Neural cell (in vitro differentiated cells): Measurements from ENCODE around the gene SUFU. TPM values are rescaled to one million over a fixed set of nuclear protein-coding genes. Genes with fewer than 3 reads are reported as not detected.

Experiments
- H2AFZ ChIP-seq: fragments of 200-600, 300-800 bp; sonication (generic), shearing (Covaris generic); 2 replicates; pipeline ENCODE4 v1.6.0; 2014; ENCODE audit warnings: low read depth, mild to moderate bottlenecking, antibody characterized with exemption, low read length, moderate library complexity
- H3F3A ChIP-seq: fragments of 200-600 bp; shearing (Covaris generic); 2 replicates; pipeline ENCODE4 v1.6.1; 2016; ENCODE audit warnings: mild to moderate bottlenecking, moderate library complexity, mixed read lengths, antibody characterized with exemption, low read length; ENCODE audit not compliant: insufficient read depth, poor library complexity, severe bottlenecking
- H3K27ac ChIP-seq: fragments of 200-600, 300-800 bp; sonication (generic), shearing (Covaris generic); 2 replicates; pipeline ENCODE4 v1.5.1; 2014; ENCODE audit warnings: mild to moderate bottlenecking, low read length, moderate library complexity
- H3K27me3 ChIP-seq: fragments of 300-800, 200-600 bp; sonication (generic), shearing (Covaris generic); 2 replicates; pipeline ENCODE4 v1.6.0; 2014; ENCODE audit warnings: mild to moderate bottlenecking, low read depth, low read length, moderate library complexity; ENCODE audit not compliant: insufficient read depth
- H3K36me3 ChIP-seq: fragments of 300-800, 200-600 bp; sonication (generic), shearing (Covaris generic); 2 replicates; pipeline ENCODE4 v1.5.1; 2014; ENCODE audit warnings: mild to moderate bottlenecking, antibody characterized with exemption, low read length, moderate library complexity; ENCODE audit not compliant: insufficient read depth
- H3K4me2 ChIP-seq: fragments of 300-800, 200-600 bp; sonication (generic), shearing (Covaris generic); 2 replicates; pipeline ENCODE4 v1.6.0; 2014; ENCODE audit warnings: mild to moderate bottlenecking, low read length
- H3K4me3 ChIP-seq: fragments of 300-800, 200-600 bp; sonication (generic), shearing (Covaris generic); 2 replicates; pipeline ENCODE4 v1.5.1; 2014; ENCODE audit warnings: mild to moderate bottlenecking, low read length, moderate library complexity
- H3K79me2 ChIP-seq: fragments of 200-600 bp; shearing (Covaris generic); replicated peaks from 2 replicates; pipeline ENCODE4 v1.6.0; 2014; ENCODE audit warnings: mild to moderate bottlenecking, low read length, moderate library complexity; ENCODE audit not compliant: insufficient read depth
- H3K9ac ChIP-seq: fragments of 300-800, 200-600 bp; sonication (generic), shearing (Covaris generic); 2 replicates; pipeline ENCODE4 v1.6.1; 2016; ENCODE audit warnings: mild to moderate bottlenecking, low read length, mixed read lengths
- H3K9me2 ChIP-seq: fragments of 200-600 bp; shearing (Covaris generic); 2 replicates; pipeline ENCODE4 v1.6.1; 2016; ENCODE audit warnings: mild to moderate bottlenecking, low read length, mixed read lengths; ENCODE audit not compliant: insufficient read depth
- H3K9me3 ChIP-seq: fragments of 200-600, 300-800 bp; sonication (generic), shearing (Covaris generic); 2 replicates; pipeline ENCODE4 v1.6.1; 2016; ENCODE audit warnings: mild to moderate bottlenecking, mixed run types, low read length, moderate library complexity, mixed read lengths
- H4K20me1 ChIP-seq: fragments of 200-600 bp; shearing (Covaris generic); 2 replicates; pipeline ENCODE4 v1.6.1; 2016; ENCODE audit warnings: mild to moderate bottlenecking, mixed run types; ENCODE audit not compliant: insufficient read depth
- CTCF ChIP-seq: fragments of 450-650 bp; IDR thresholded peaks from 2 replicates; pipeline ENCODE4 v1.5.1; 2014; ENCODE audit warnings: antibody characterized with exemption, mild to moderate bottlenecking, moderate library complexity; ENCODE audit not compliant: poor library complexity, severe bottlenecking
- EP300 ChIP-seq: fragments of 450-650 bp; conservative IDR thresholded peaks from 2 replicates; pipeline ENCODE4 v1.6.1; 2014; ENCODE audit warnings: antibody characterized with exemption, mild to moderate bottlenecking, moderate library complexity; ENCODE audit not compliant: poor library complexity, severe bottlenecking
- EZH2 ChIP-seq: fragments of 200-600, 300-800 bp; shearing (Covaris generic), sonication (generic); IDR thresholded peaks from 2 replicates; pipeline ENCODE4 v1.6.1; 2014; ENCODE audit warnings: antibody characterized with exemption, low read length, borderline replicate concordance, mild to moderate bottlenecking; ENCODE audit not compliant: insufficient read depth, poor library complexity, severe bottlenecking
- MXI1 ChIP-seq: fragments of 450-650 bp; conservative IDR thresholded peaks from 2 replicates; pipeline ENCODE4 v1.6.1; 2014; ENCODE audit warnings: antibody characterized with exemption, mild to moderate bottlenecking; ENCODE audit not compliant: poor library complexity, severe bottlenecking
- POLR2AphosphoS5 ChIP-seq: IDR thresholded peaks from 2 replicates; pipeline ENCODE4 v1.6.1; 2012
- RAD21 ChIP-seq: fragments of 450-650 bp; conservative IDR thresholded peaks from 2 replicates; pipeline ENCODE4 v1.6.1; 2014; ENCODE audit warnings: antibody characterized with exemption, mild to moderate bottlenecking, moderate library complexity
- REST ChIP-seq: IDR thresholded peaks from 2 replicates; pipeline ENCODE4 v1.6.1; 2012; ENCODE audit warnings: borderline replicate concordance
- SMC3 ChIP-seq: fragments of 450-650 bp; conservative IDR thresholded peaks from 2 replicates; pipeline ENCODE4 v1.6.1; 2014; ENCODE audit warnings: antibody characterized with exemption, mild to moderate bottlenecking, moderate library complexity; ENCODE audit not compliant: poor library complexity
- TAF1 ChIP-seq: IDR thresholded peaks from 2 replicates; pipeline ENCODE4 v1.6.1; 2012; ENCODE audit warnings: low read depth
- polyA plus RNA-seq: library from polyadenylated mRNA; depleted of rRNA; stranded (reverse); fragments of >200 nt; gene quantifications from 2 replicates; pipeline ENCODE4 v1.2.3, GENCODE V29; 2014

Gene SUFU
- polyA plus RNA-seq, 1 donor from 2014 or later, result 4.8 TPM

- no peaks in the 10 kb centered on the region for H4K20me1 ChIP-seq
- H3K9me3 ChIP-seq, result no peaks in the 10 kb centered on the region
- H3K79me2 ChIP-seq, result peaks cover 4% of the 10 kb centered on the region
- H2AFZ ChIP-seq, result no peak overlapping the region
- H3K9me2 ChIP-seq, result no peaks in the 10 kb centered on the region
- no peak overlapping the region for H3K4me2 ChIP-seq
- no peak overlapping the region for H3K4me3 ChIP-seq
- no peaks in the 10 kb centered on the region for H3K27me3 ChIP-seq
- TF ChIP-seq CTCF (no peak), RAD21 (no peak), REST (no peak), EZH2 (no peak), TAF1 (no peak), MXI1 (no peak), SMC3 (no peak), EP300 (no peak), POLR2AphosphoS5 (no peak)
- no peak overlapping the region for H3K27ac ChIP-seq
- H3K36me3 ChIP-seq, result no peaks in the 10 kb centered on the region
- no peak overlapping the region for H3K9ac ChIP-seq
- no peaks in the 10 kb centered on the region for H3F3A ChIP-seq
Measured at GRCh38 chr10:102523250-102524029, 19.7 kb downstream of the SUFU start.

GRCh38 chr10:102524746-102525145, 21.0 kb downstream of the SUFU start:
- H3K79me2 ChIP-seq, result peaks cover 4% of the 10 kb centered on the region
- H3K4me2 ChIP-seq, result no peak overlapping the region
- no peaks in the 10 kb centered on the region for H4K20me1 ChIP-seq
- no peak overlapping the region for H3K27ac ChIP-seq
- H3K27me3 ChIP-seq, result no peaks in the 10 kb centered on the region
- TF ChIP-seq EP300 (no peak), TAF1 (no peak), MXI1 (no peak), POLR2AphosphoS5 (no peak), RAD21 (no peak), CTCF (no peak), REST (no peak), EZH2 (no peak), SMC3 (no peak)
- no peaks in the 10 kb centered on the region for H3K9me3 ChIP-seq
- H3F3A ChIP-seq, result no peaks in the 10 kb centered on the region
- H3K9ac ChIP-seq, result no peak overlapping the region
- H3K36me3 ChIP-seq, result no peaks in the 10 kb centered on the region
- H2AFZ ChIP-seq, result no peak overlapping the region
- H3K4me3 ChIP-seq, result no peak overlapping the region
- no peaks in the 10 kb centered on the region for H3K9me2 ChIP-seq
